H1 (cell line): ENCODE results near the gene FAH. TPM values are rescaled to one million over a fixed set of nuclear protein-coding genes. Genes with fewer than 3 reads are reported as not detected.

ENCODE experiments used
- CTCF ChIA-PET: fragments of 300-600 bp; sonication (Branson Sonifier 250); formaldehyde crosslinking; loops from one replicate; lab custom pipeline; 2021; ENCODE audit not compliant: partially characterized antibody; lab: Charles Lee
- POLR2A ChIA-PET: fragments of 300-600 bp; sonication (Branson Sonifier 250); formaldehyde crosslinking; loops from one replicate; lab custom pipeline; 2021; ENCODE audit warnings: inconsistent platforms; ENCODE audit not compliant: partially characterized antibody; lab: Charles Lee
- DNase-seq, 2 experiments: peaks; one replicate each; pipeline versions ENCODE4 v3.0.0 to v3.0.0-alpha.2; 2010 to 2022; ENCODE audit warnings: low spot score in 2 of 2, low read depth in 1 of 2, mixed read lengths in 1 of 2
- FAIRE-seq: peaks from 2 replicates; lab custom pipeline; 2011; peaks lifted over from hg19 to GRCh38; lab: Jason Lieb, UNC
- H2AFZ ChIP-seq: 2 replicates; pipeline ENCODE4 v1.8.1; 2012; ENCODE audit warnings: low read length, inconsistent platforms
- H2AK5ac ChIP-seq: 2 replicates; pipeline ENCODE4 v1.6.1; 2013; ENCODE audit warnings: low read depth, low read length
- H2BK120ac ChIP-seq: replicated peaks from 2 replicates; pipeline ENCODE3; 2013; ENCODE audit warnings: low read depth, low read length, inconsistent platforms
- H2BK12ac ChIP-seq: 2 replicates; pipeline ENCODE4 v1.6.1; 2013; ENCODE audit warnings: low read depth, low read length
- H2BK15ac ChIP-seq: 2 replicates; pipeline ENCODE4 v1.6.1; 2013; ENCODE audit warnings: low read length
- H2BK20ac ChIP-seq: 2 replicates; pipeline ENCODE4 v1.6.1; 2013; ENCODE audit warnings: low read length
- H2BK5ac ChIP-seq: 2 replicates; pipeline ENCODE4 v1.6.1; 2013; ENCODE audit warnings: low read depth, low read length
- H3K14ac ChIP-seq: 2 replicates; pipeline ENCODE4 v1.6.1; 2013; ENCODE audit warnings: inconsistent platforms; ENCODE audit not compliant: insufficient read length
- H3K18ac ChIP-seq: 2 replicates; pipeline ENCODE4 v1.6.1; 2013; ENCODE audit warnings: low read length; ENCODE audit errors: extremely low read depth
- H3K23ac ChIP-seq: 2 replicates; pipeline ENCODE4 v1.6.1; 2013; ENCODE audit warnings: inconsistent platforms; ENCODE audit not compliant: insufficient read length
- H3K23me2 ChIP-seq: 2 replicates; pipeline ENCODE4 v1.6.1; 2013; ENCODE audit warnings: low read depth, low read length
- H3K27ac ChIP-seq: 2 replicates; pipeline ENCODE4 v1.6.1; 2011; ENCODE audit warnings: low read depth, low read length, inconsistent platforms
- H3K27me3 ChIP-seq, 4 experiments: replicated peaks in 1 of 4; 1 replicate in 1 of 4; 2 replicates in 3 of 4; pipeline versions ENCODE4 v1.6.1 to v1.8.1; 2011 to 2013; ENCODE audit warnings: low read length in 3 of 4, mild to moderate bottlenecking in 3 of 4, inconsistent platforms in 2 of 4, mixed read lengths in 2 of 4, moderate library complexity in 1 of 4; ENCODE audit not compliant: control insufficient read depth in 3 of 4, insufficient read depth in 3 of 4; ENCODE audit errors: extremely low read depth in 1 of 4
- H3K36me3 ChIP-seq, 4 experiments: 2 replicates each; pipeline versions ENCODE4 v1.6.1 to v1.8.1; 2011 to 2013; ENCODE audit warnings: mild to moderate bottlenecking in 4 of 4, low read length in 3 of 4, moderate library complexity in 2 of 4, control low read depth in 1 of 4, inconsistent platforms in 1 of 4; ENCODE audit not compliant: insufficient read depth in 4 of 4, control insufficient read depth in 2 of 4
- H3K4ac ChIP-seq: replicated peaks from 2 replicates; pipeline ENCODE3; 2013; ENCODE audit warnings: low read length, low read depth, mixed read lengths, inconsistent platforms; ENCODE audit not compliant: insufficient read length
- H3K4me1 ChIP-seq, 4 experiments: replicated peaks in 1 of 4; 1 replicate in 1 of 4; 2 replicates in 3 of 4; pipeline versions ENCODE4 v1.6.1 to v1.8.1; 2011 to 2013; ENCODE audit warnings: low read length in 3 of 4, inconsistent platforms in 2 of 4, mixed read lengths in 1 of 4; ENCODE audit not compliant: insufficient read depth in 4 of 4, control insufficient read depth in 3 of 4
- H3K4me2 ChIP-seq, 2 experiments: 2 replicates each; pipeline versions ENCODE4 v1.6.1 to v1.8.1; 2011 to 2013; ENCODE audit warnings: low read depth in 2 of 2, low read length in 2 of 2, control low read depth in 1 of 2, inconsistent platforms in 1 of 2, mild to moderate bottlenecking in 1 of 2; ENCODE audit not compliant: insufficient read depth in 1 of 2
- H3K4me3 ChIP-seq, 4 experiments: fragments of 200-600, 300-600 bp in 1 of 4; sonication (generic), shearing (Covaris generic), sonication (Bioruptor Twin) in 1 of 4; 2 replicates each; pipeline versions ENCODE4 v1.5.1 to v1.8.1; 2011 to 2016; ENCODE audit warnings: low read length in 4 of 4, low read depth in 3 of 4, control low read depth in 2 of 4, inconsistent platforms in 2 of 4, mild to moderate bottlenecking in 2 of 4, mixed read lengths in 1 of 4, moderate library complexity in 1 of 4; ENCODE audit not compliant: insufficient read depth in 2 of 4; ENCODE audit errors: extremely low read depth in 1 of 4
- H3K56ac ChIP-seq: replicated peaks from 2 replicates; pipeline ENCODE3; 2013; ENCODE audit warnings: low read depth, mild to moderate bottlenecking, mixed read lengths, low read length, inconsistent platforms; ENCODE audit not compliant: insufficient read length
- H3K79me1 ChIP-seq: 2 replicates; pipeline ENCODE4 v1.6.1; 2013; ENCODE audit warnings: low read depth, low read length, control low read depth
- H3K79me2 ChIP-seq, 2 experiments: 2 replicates each; pipeline versions ENCODE4 v1.6.1 to v1.8.1; 2012 to 2013; ENCODE audit warnings: low read length in 2 of 2, mild to moderate bottlenecking in 2 of 2, inconsistent platforms in 1 of 2; ENCODE audit not compliant: insufficient read depth in 2 of 2, control insufficient read depth in 1 of 2
- H3K9ac ChIP-seq, 4 experiments: replicated peaks in 1 of 4; 1 replicate in 1 of 4; 2 replicates in 3 of 4; pipeline versions ENCODE4 v1.6.1 to v1.8.1; 2011 to 2013; ENCODE audit warnings: low read depth in 3 of 4, low read length in 3 of 4, control low read depth in 2 of 4, mild to moderate bottlenecking in 2 of 4, moderate library complexity in 2 of 4, inconsistent platforms in 1 of 4; ENCODE audit errors: extremely low read depth in 1 of 4
- H3K9me3 ChIP-seq, 2 experiments: 2 replicates each; pipeline versions ENCODE4 v1.6.1 to v1.8.1; 2012 to 2013; ENCODE audit warnings: mild to moderate bottlenecking in 2 of 2, moderate library complexity in 2 of 2, control low read depth in 1 of 2, inconsistent platforms in 1 of 2, low read depth in 1 of 2, low read length in 1 of 2, mixed read lengths in 1 of 2; ENCODE audit not compliant: insufficient read depth in 2 of 2
- H4K20me1 ChIP-seq, 2 experiments: replicated peaks in 1 of 2; 2 replicates each; pipeline versions ENCODE3 to v1.8.1; 2011 to 2013; ENCODE audit warnings: inconsistent platforms in 2 of 2, low read length in 2 of 2, mild to moderate bottlenecking in 1 of 2; ENCODE audit not compliant: insufficient read depth in 2 of 2, control insufficient read depth in 1 of 2
- H4K5ac ChIP-seq: 2 replicates; pipeline ENCODE4 v1.6.1; 2013; ENCODE audit warnings: low read length, low read depth, mixed read lengths, inconsistent platforms; ENCODE audit not compliant: insufficient read length
- H4K8ac ChIP-seq: 2 replicates; pipeline ENCODE4 v1.8.0; 2013; ENCODE audit warnings: mild to moderate bottlenecking, moderate library complexity, low read length, inconsistent platforms; ENCODE audit not compliant: insufficient read depth; ENCODE audit errors: extremely low read depth
- H4K91ac ChIP-seq: replicated peaks from 2 replicates; pipeline ENCODE3; 2013; ENCODE audit warnings: low read length, mixed read lengths, inconsistent platforms; ENCODE audit not compliant: insufficient read length
- BCL11A ChIP-seq, 2 experiments: IDR thresholded peaks; one replicate each; pipeline ENCODE4 v1.6.1; 2011; ENCODE audit warnings: low read depth in 2 of 2, low read length in 2 of 2, mild to moderate bottlenecking in 2 of 2
- BRCA1 ChIP-seq: IDR thresholded peaks from 2 replicates; pipeline ENCODE4 v1.6.1; 2012; ENCODE audit warnings: low read depth, low read length, improper control_type of control experiment
- CBX5 ChIP-seq: fragments of 300-800, 300-1000 bp; sonication (generic); IDR thresholded peaks from 2 replicates; pipeline ENCODE4 v1.7.1; 2016; ENCODE audit warnings: antibody characterized with exemption, low read length, low read depth
- CHD1 ChIP-seq: IDR thresholded peaks from 2 replicates; pipeline ENCODE4 v1.6.1; 2012; ENCODE audit warnings: low read depth, low read length, improper control_type of control experiment
- CHD2 ChIP-seq: IDR thresholded peaks from 2 replicates; pipeline ENCODE4 v1.6.1; 2012; ENCODE audit warnings: low read length, improper control_type of control experiment
- FOSL1 ChIP-seq: IDR thresholded peaks from 2 replicates; pipeline ENCODE4 v1.6.1; 2011; ENCODE audit warnings: mild to moderate bottlenecking, low read depth, low read length, moderate library complexity; ENCODE audit not compliant: insufficient read depth
- JUN ChIP-seq: IDR thresholded peaks from 2 replicates; pipeline ENCODE4 v1.6.1; 2011; ENCODE audit warnings: low read depth, mild to moderate bottlenecking, improper control_type of control experiment, low read length
- KDM5A ChIP-seq: fragments of 200-600 bp; IDR thresholded peaks from 2 replicates; pipeline ENCODE4 v1.7.1; 2012; ENCODE audit warnings: mild to moderate bottlenecking, low read length, inconsistent platforms, mixed read lengths
- NANOG ChIP-seq: IDR thresholded peaks from 2 replicates; pipeline ENCODE4 v1.6.1; 2011; ENCODE audit warnings: low read length, low read depth, mild to moderate bottlenecking, inconsistent platforms; ENCODE audit not compliant: insufficient read depth, poor library complexity, severe bottlenecking
- PHF8 ChIP-seq: fragments of 200-600 bp; sonication (generic); conservative IDR thresholded peaks from 2 replicates; pipeline ENCODE4 v1.7.1; 2012; ENCODE audit warnings: low read depth, mild to moderate bottlenecking, inconsistent platforms, low read length, moderate library complexity
- SIN3A ChIP-seq, 2 experiments: IDR thresholded peaks in 1 of 2; conservative IDR thresholded peaks in 1 of 2; 2 replicates each; pipeline ENCODE4 v1.6.1; 2011 to 2012; ENCODE audit warnings: low read length in 2 of 2, improper control_type of control experiment in 1 of 2, low read depth in 1 of 2, mild to moderate bottlenecking in 1 of 2
- SP4 ChIP-seq: IDR thresholded peaks from 2 replicates; pipeline ENCODE4 v1.6.1; 2012; ENCODE audit warnings: low read length, inconsistent platforms
- TEAD4 ChIP-seq: IDR thresholded peaks from 2 replicates; pipeline ENCODE4 v1.6.1; 2012; ENCODE audit warnings: low read depth, low read length, inconsistent platforms, mixed read lengths
- WGBS, 2 experiments: shearing (Covaris generic) in 1 of 2; methylation state at CpG; one replicate each; pipeline versions ENCODE4 v1.1.6 to v1.1.7; 2013 to 2015; ENCODE audit warnings: low lambda C conversion rate in 2 of 2, mixed read lengths in 2 of 2, inconsistent platforms in 1 of 2, low coverage in 1 of 2, missing lambda C conversion rate in 1 of 2; ENCODE audit not compliant: insufficient replicate concordance in 2 of 2, insufficient coverage in 1 of 2, insufficient read length in 1 of 2; ENCODE audit errors: extremely low coverage in 1 of 2, missing lambda C conversion rate in 1 of 2; 5-methylcytosine and 5-hydroxymethylcytosine counted together
- polyA plus RNA-seq, 7 experiments: library from polyadenylated mRNA; depleted of rRNA in 3 of 7; stranded (reverse) in 5 of 7; unstranded in 2 of 7; fragments of >200 nt in 5 of 7; fragments of 200-250 nt in 2 of 7; gene quantifications; 1 replicate in 5 of 7; 2 replicates in 1 of 7; 4 replicates in 1 of 7; pipeline versions ENCODE4 v1.2.1 to v1.2.3, GENCODE V29; 2011 to 2013; ENCODE audit warnings: missing spikeins in 2 of 7, mixed read lengths in 2 of 7
- total RNA-seq: library from RNA; stranded (reverse); fragmentation: NEBNext Ultra II Directional; extraction: Animal tissue kit (Norgen Biotek cat#: 25700); gene quantifications from 2 replicates; pipeline ENCODE4 v1.2.1, GENCODE V29; 2021

Gene FAH
- total and polyA plus RNA-seq, 2 of the 8 experiments (the other 6 are each of a cell fraction or from before 2014, with no cell fraction given): 20.0 to 21.7 TPM

DNA sequence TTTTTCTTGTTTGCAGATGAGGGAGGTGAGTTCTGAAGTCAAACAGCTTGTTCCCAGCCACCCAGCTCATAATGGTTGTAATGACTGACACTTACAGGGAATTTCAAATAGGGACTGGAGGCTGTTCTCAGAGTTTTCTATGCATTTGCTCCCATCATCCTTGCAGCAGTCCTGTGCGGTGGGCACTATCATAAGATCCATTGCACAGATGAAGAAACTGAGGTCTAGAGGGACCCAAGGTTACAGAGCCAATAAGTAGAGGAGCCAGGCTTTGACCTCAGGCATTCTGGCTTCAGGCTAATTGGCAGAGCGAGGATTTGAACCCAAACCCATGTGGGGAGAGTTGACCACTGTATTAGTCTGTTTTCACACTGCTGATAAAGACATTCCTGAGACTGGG lies 32.4 kb downstream of the FAH start:
- H3K79me1 ChIP-seq: no peaks in the 10 kb centered on the region
- H2BK120ac ChIP-seq: no peak overlapping the region
- no peak overlapping the region for H3K23ac ChIP-seq
- H3K36me3 ChIP-seq: peaks cover 0 to 7% (median 2%) of the 10 kb centered on the region in 4 experiments; a peak in 3 of 8 replicates
- H3K9ac ChIP-seq: no peak overlapping the region
- no peak overlapping the region for H3K4ac ChIP-seq
- 89% methylated on average over 2 of the region's 2 CpGs; no CpG with 5 or more reads in 1 of the 2 experiments for WGBS, 2 experiments
- H3K56ac ChIP-seq: no peak overlapping the region
- ChIA-PET POLR2A (no interaction called here), CTCF (no interaction called here)
- H2AFZ ChIP-seq: no peak overlapping the region
- H2AK5ac ChIP-seq: no peak overlapping the region
- H2BK15ac ChIP-seq: no peak overlapping the region
- no peak overlapping the region for H3K27ac ChIP-seq
- H3K9me3 ChIP-seq: no peaks in the 10 kb centered on the region
- H2BK20ac ChIP-seq: no peak overlapping the region
- H2BK12ac ChIP-seq: no peak overlapping the region
- H3K79me2 ChIP-seq: no peaks in the 10 kb centered on the region
- no peak overlapping the region for H3K4me2 ChIP-seq
- H3K23me2 ChIP-seq: no peaks in the 10 kb centered on the region
- no peaks in the 10 kb centered on the region for H3K27me3 ChIP-seq
- no peak overlapping the region for H4K91ac ChIP-seq
- no peak overlapping the region for H3K14ac ChIP-seq
- no peaks in the 10 kb centered on the region for H3K4me1 ChIP-seq
- no peak overlapping the region for H3K4me3 ChIP-seq
- H2BK5ac ChIP-seq: no peak overlapping the region
- no peak overlapping the region for H4K8ac ChIP-seq
- no peaks in the 10 kb centered on the region for H4K20me1 ChIP-seq
- no peak for FAIRE-seq
- H3K18ac ChIP-seq: no peak overlapping the region
- TF ChIP-seq CHD2 (no peak), TEAD4 (no peak), FOSL1 (no peak), CHD1 (no peak), SP4 (no peak), CBX5 (no peak), KDM5A (no peak), BCL11A (IDR thresholded peaks at IDR 0.05; ENCODE audit: low read depth in 2 of 2, low read length in 2 of 2) (no peak), NANOG (no peak), SIN3A (conservative IDR thresholded peaks at IDR 0.05 in 1 of 2, IDR thresholded peaks at IDR 0.05 in 1 of 2; ENCODE audit: low read depth in 1 of 2, low read length in 2 of 2) (no peak), PHF8 (no peak), JUN (no peak), BRCA1 (no peak)
- no peak for DNase-seq
- H4K5ac ChIP-seq: no peak overlapping the region
